GM12878 (cell line): Measurements from ENCODE around the gene MAML2. TPM values are rescaled to one million over a fixed set of nuclear protein-coding genes. Genes with fewer than 3 reads are reported as not detected.

ENCODE experiments used
- ATAC-seq: fragments of 200-7000 bp; cut with Tn5 transposase; 3 replicates; pipeline ENCODE4 v1.9.1; 2020; ENCODE audit warnings: mild to moderate bottlenecking, moderate library complexity
- BruUV-seq: library from RNA; stranded (reverse); fragments of 400-500 nt; replicated peaks from 2 replicates; lab custom pipeline; 2021; lab: Mats Ljungman, UMichigan
- CTCF ChIA-PET: fragments of 300-600 bp; sonication (Branson Sonifier 250); formaldehyde crosslinking; extraction: SDS; loops from one replicate; lab custom pipeline; 2021; ENCODE audit warnings: inconsistent platforms; lab: Yijun Ruan, JAX
- POLR2A ChIA-PET: fragments of 350-600 bp; formaldehyde crosslinking; extraction: SDS; loops from one replicate; lab custom pipeline; 2021; ENCODE audit warnings: inconsistent platforms; lab: Charles Lee
- RAD21 ChIA-PET: fragments of 300-600 bp; sonication (Branson Sonifier 250); formaldehyde crosslinking; loops from one replicate; lab custom pipeline; 2023; ENCODE audit warnings: antibody characterized with exemption; ENCODE audit not compliant: unreplicated experiment; lab: Charles Lee
- SMC1A ChIA-PET: fragments of 300-600 bp; sonication (Branson Sonifier 250); formaldehyde crosslinking; loops from one replicate; lab custom pipeline; 2023; ENCODE audit not compliant: unreplicated experiment, uncharacterized antibody; lab: Charles Lee
- DNase-seq: peaks from one replicate; pipeline ENCODE4 v3.0.0-alpha.2; 2011; ENCODE audit warnings: low read depth, low spot score
- FAIRE-seq: peaks from 3 replicates; lab custom pipeline; 2011; peaks lifted over from hg19 to GRCh38; lab: Jason Lieb, UNC
- H2AFZ ChIP-seq: 2 replicates; pipeline ENCODE4 v1.6.0; 2011; ENCODE audit warnings: low read depth, low read length, control low read depth; ENCODE audit not compliant: control insufficient read depth
- H3K27ac ChIP-seq: 2 replicates; pipeline ENCODE4 v1.5.1; 2011; ENCODE audit warnings: control low read depth; ENCODE audit not compliant: control insufficient read depth, insufficient read depth
- H3K27me3 ChIP-seq, 2 experiments: replicated peaks in 1 of 2; 2 replicates each; pipeline versions ENCODE4 v1.6.0 to v1.6.1; 2011; ENCODE audit warnings: low read length in 1 of 2; ENCODE audit not compliant: control insufficient read depth in 2 of 2, insufficient read depth in 2 of 2
- H3K36me3 ChIP-seq, 2 experiments: 2 replicates each; pipeline ENCODE4 v1.5.1; 2011; ENCODE audit warnings: low read length in 1 of 2; ENCODE audit not compliant: control insufficient read depth in 2 of 2, insufficient read depth in 2 of 2
- H3K4me1 ChIP-seq: 2 replicates; pipeline ENCODE4 v1.6.1; 2011; ENCODE audit warnings: mild to moderate bottlenecking, low read length, moderate library complexity, mixed read lengths; ENCODE audit not compliant: control insufficient read depth, insufficient read depth
- H3K4me2 ChIP-seq: 2 replicates; pipeline ENCODE4 v1.6.0; 2011; ENCODE audit warnings: control low read depth; ENCODE audit not compliant: control insufficient read depth, insufficient read depth
- H3K4me3 ChIP-seq: fragments of 200-600 bp; sonication (generic); 2 replicates; pipeline ENCODE4 v1.5.1; 2016
- H3K79me2 ChIP-seq: 2 replicates; pipeline ENCODE4 v1.6.0; 2011; ENCODE audit warnings: low read length; ENCODE audit not compliant: control insufficient read depth, insufficient read depth
- H3K9ac ChIP-seq: 2 replicates; pipeline ENCODE4 v1.8.0; 2011; ENCODE audit warnings: low read length, control low read depth, mixed read lengths; ENCODE audit not compliant: control insufficient read depth, insufficient read depth
- H3K9me3 ChIP-seq: replicated peaks from 3 replicates; pipeline ENCODE4 v1.5.1; 2011; ENCODE audit warnings: mild to moderate bottlenecking, low read length; ENCODE audit not compliant: control insufficient read depth, insufficient read depth
- H4K20me1 ChIP-seq: 2 replicates; pipeline ENCODE4 v1.6.0; 2011; ENCODE audit not compliant: control insufficient read depth, insufficient read depth
- GATAD2B ChIP-seq: fragments of 450-650 bp; conservative IDR thresholded peaks from 2 replicates; pipeline ENCODE4 v1.6.1; 2017; ENCODE audit warnings: low read depth, mild to moderate bottlenecking, moderate library complexity
- IKZF2 ChIP-seq, 2 experiments: fragments of 450-650 bp; IDR thresholded peaks; 2 replicates each; pipeline ENCODE4 v1.6.1; 2017; ENCODE audit warnings: mild to moderate bottlenecking in 2 of 2, moderate library complexity in 2 of 2
- MTA2 ChIP-seq: fragments of 450-650 bp; IDR thresholded peaks from 2 replicates; pipeline ENCODE4 v1.6.1; 2016; ENCODE audit warnings: low read depth, mild to moderate bottlenecking, moderate library complexity
- MYB ChIP-seq: fragments of 150-350 bp; IDR thresholded peaks from 2 replicates; pipeline ENCODE4 v1.6.1; 2014; ENCODE audit warnings: mild to moderate bottlenecking, low read depth, low read length, borderline replicate concordance
- RAD21 ChIP-seq: IDR thresholded peaks from 2 replicates; pipeline ENCODE4 v1.6.1; 2011; ENCODE audit warnings: mild to moderate bottlenecking, low read depth, low read length, moderate library complexity; ENCODE audit not compliant: insufficient read depth
- RCOR1 ChIP-seq: conservative IDR thresholded peaks from 2 replicates; pipeline ENCODE4 v1.6.1; 2012; ENCODE audit warnings: low read depth, low read length, improper control_type of control experiment
- STAT3 ChIP-seq: IDR thresholded peaks from 2 replicates; pipeline ENCODE4 v1.6.1; 2011; ENCODE audit warnings: low read depth, low read length, improper control_type of control experiment
- ZZZ3 ChIP-seq: IDR thresholded peaks from 2 replicates; pipeline ENCODE4 v1.6.1; 2011; ENCODE audit warnings: low read depth; ENCODE audit not compliant: control insufficient read depth, insufficient read length
- WGBS: methylation state at CpG from one replicate; pipeline ENCODE4 v1.1.6; 2016; ENCODE audit warnings: low lambda C conversion rate; ENCODE audit not compliant: insufficient replicate concordance, insufficient coverage; ENCODE audit errors: missing lambda C conversion rate; 5-methylcytosine and 5-hydroxymethylcytosine counted together
- in situ Hi-C: fragments of 300-500 bp; cut with MboI; formaldehyde crosslinking; loops from 9 replicates; pipeline ENCODE4 v1.14.3; 2018; ENCODE audit warnings: mixed read lengths
- intact Hi-C: fragments of 100-400 bp; cut with micrococcal nuclease; formaldehyde crosslinking; loops from one replicate; pipeline ENCODE4 v1.14.2; 2022; ENCODE audit not compliant: unreplicated experiment
- polyA plus RNA-seq, 11 experiments: library from polyadenylated mRNA; depleted of rRNA in 4 of 11; unstranded in 6 of 11; stranded (reverse) in 5 of 11; fragments of >200 nt; fragmentation: Nextera tagmentation in 4 of 11; fragmentation: Illumina TruSeq in 1 of 11; extraction: Ambion mirVana in 4 of 11; extraction: Trizol in 1 of 11; gene quantifications; 1 replicate in 1 of 11; 2 replicates in 10 of 11; pipeline versions ENCODE4 v1.2.1 to v1.2.3, GENCODE V29; 2011 to 2016; ENCODE audit warnings: inconsistent platforms in 2 of 11, missing spikeins in 2 of 11, low read depth in 1 of 11
- total RNA-seq, 4 experiments: library from RNA; depleted of rRNA in 3 of 4; stranded (reverse); fragments of >200 nt in 3 of 4; fragmentation: Illumina TruSeq in 1 of 4; extraction: Trizol in 1 of 4; gene quantifications; 2 replicates each; pipeline versions ENCODE4 v1.2.1 to v1.2.3, GENCODE V29; 2013 to 2021
- TF ChIP-seq, protein P1 (sequence below): fragments of 450-650 bp; formaldehyde crosslinking; IDR thresholded peaks from 2 replicates; pipeline ENCODE4 v1.4.0; 2022; ENCODE audit warnings: mild to moderate bottlenecking, moderate library complexity
- TF ChIP-seq, protein P2 (sequence below): IDR thresholded peaks from 2 replicates; pipeline ENCODE4 v1.6.1; 2012; ENCODE audit warnings: low read depth, low read length, improper control_type of control experiment
- TF ChIP-seq, protein P3 (sequence below), 3 experiments: IDR thresholded peaks in 2 of 3; conservative IDR thresholded peaks in 1 of 3; 2 replicates each; pipeline ENCODE4 v1.5.1; 2011; ENCODE audit warnings: low read depth in 3 of 3, low read length in 3 of 3, mild to moderate bottlenecking in 3 of 3, control low read depth in 2 of 3, moderate library complexity in 2 of 3, inconsistent platforms in 1 of 3, mixed read lengths in 1 of 3; ENCODE audit not compliant: control insufficient read depth in 2 of 3, insufficient read depth in 1 of 3; ENCODE audit errors: extremely low read depth in 1 of 3
- TF ChIP-seq, protein P4 (sequence below): fragments of 450-650 bp; IDR thresholded peaks from 2 replicates; pipeline ENCODE4 v1.6.1; 2017; ENCODE audit warnings: low read depth, mild to moderate bottlenecking, moderate library complexity

The MAML2 gene
- total and polyA plus RNA-seq, 10 of the 15 experiments (the other 5 are each of a cell fraction or from before 2014, with no cell fraction given): 2.5 to 15.1 (median 12.0) TPM

DNA sequence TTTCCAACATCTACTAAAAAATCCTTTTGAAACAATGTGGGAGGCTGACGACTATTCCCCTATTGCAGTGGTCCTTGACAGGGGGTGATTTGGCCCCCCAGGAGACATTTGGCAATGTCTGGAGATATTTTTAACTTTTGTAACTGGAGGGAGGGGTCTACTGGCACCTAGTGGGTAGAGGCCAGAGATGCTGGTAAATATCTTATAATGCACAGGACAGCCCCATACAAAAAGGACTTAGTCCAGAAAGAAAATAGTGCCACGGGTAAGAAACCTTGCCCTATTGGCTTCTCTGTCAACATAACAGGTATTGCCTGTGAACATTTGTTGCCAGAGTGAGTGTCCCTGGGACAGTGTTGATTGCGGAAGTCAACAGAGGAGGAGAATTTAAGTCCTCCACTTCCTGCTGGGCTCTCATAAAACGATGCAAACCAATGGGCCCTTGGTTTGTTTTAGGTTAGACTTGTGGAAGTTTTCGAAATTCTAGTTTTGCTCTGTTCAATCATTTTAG is 101.6 kb downstream of the MAML2 start:
- DNase-seq: no peak
- Histone ChIP-seq H4K20me1 (no peaks in the 10 kb centered on the region), H3K4me1 (peaks cover 9% of the 10 kb centered on the region; the same call in 1 of the 2 replicates), H3K36me3 (no peaks in the 10 kb centered on the region), H3K27ac (no peak overlapping the region; the same call in 1 of the 2 replicates), H3K4me2 (no peak overlapping the region), H3K79me2 (peaks cover 44% of the 10 kb centered on the region), H2AFZ (no peak overlapping the region), H3K27me3 (no peaks in the 10 kb centered on the region), H3K4me3 (no peak overlapping the region), H3K9me3 (peaks cover 5% of the 10 kb centered on the region; the same call in 1 of the 3 replicates), H3K9ac (no peak overlapping the region)
- ChIA-PET POLR2A (no interaction called here), CTCF (interaction anchor here (2.5 to 5.7 kb wide), 2 partner anchors 97 to 101 kb away, joined by 11 to 51 read pairs; partner anchors contain the start of gene MAML2), RAD21 (interaction anchor here (0.6 to 4.8 kb wide), 5 partner anchors 53 to 187 kb away, joined by 3 to 93 read pairs (median 3); partner anchors contain the start of gene MAML2), SMC1A (interaction anchor here (0.6 to 11.7 kb wide), 10 partner anchors 8 to 252 kb away, joined by 3 to 189 read pairs (median 4); partner anchors contain the start of genes CCDC82, JRKL and MAML2)
- no TSS peak for BruUV-seq
- ATAC-seq: no peak
- WGBS: 61% methylated on average over 5 of the region's 5 CpGs
- intact Hi-C loops (loop anchor here (5.0 kb wide), 3 partner anchors 101 to 229 kb away; partner anchors contain the start of genes CCDC82 and MAML2), in situ Hi-C loops (loop anchor here (10.0 kb wide), 1 partner anchor 1147 kb away; no protein-coding TSS in a partner anchor)
- FAIRE-seq: no peak
- no peak for TF ChIP-seq MTA2
- peak; percentile 51 for TF ChIP-seq RAD21
- no peak for TF ChIP-seq RCOR1
- no peak for TF ChIP-seq IKZF2 (IDR thresholded peaks at IDR 0.05)
- no peak for TF ChIP-seq STAT3
- TF ChIP-seq, protein P1, sequence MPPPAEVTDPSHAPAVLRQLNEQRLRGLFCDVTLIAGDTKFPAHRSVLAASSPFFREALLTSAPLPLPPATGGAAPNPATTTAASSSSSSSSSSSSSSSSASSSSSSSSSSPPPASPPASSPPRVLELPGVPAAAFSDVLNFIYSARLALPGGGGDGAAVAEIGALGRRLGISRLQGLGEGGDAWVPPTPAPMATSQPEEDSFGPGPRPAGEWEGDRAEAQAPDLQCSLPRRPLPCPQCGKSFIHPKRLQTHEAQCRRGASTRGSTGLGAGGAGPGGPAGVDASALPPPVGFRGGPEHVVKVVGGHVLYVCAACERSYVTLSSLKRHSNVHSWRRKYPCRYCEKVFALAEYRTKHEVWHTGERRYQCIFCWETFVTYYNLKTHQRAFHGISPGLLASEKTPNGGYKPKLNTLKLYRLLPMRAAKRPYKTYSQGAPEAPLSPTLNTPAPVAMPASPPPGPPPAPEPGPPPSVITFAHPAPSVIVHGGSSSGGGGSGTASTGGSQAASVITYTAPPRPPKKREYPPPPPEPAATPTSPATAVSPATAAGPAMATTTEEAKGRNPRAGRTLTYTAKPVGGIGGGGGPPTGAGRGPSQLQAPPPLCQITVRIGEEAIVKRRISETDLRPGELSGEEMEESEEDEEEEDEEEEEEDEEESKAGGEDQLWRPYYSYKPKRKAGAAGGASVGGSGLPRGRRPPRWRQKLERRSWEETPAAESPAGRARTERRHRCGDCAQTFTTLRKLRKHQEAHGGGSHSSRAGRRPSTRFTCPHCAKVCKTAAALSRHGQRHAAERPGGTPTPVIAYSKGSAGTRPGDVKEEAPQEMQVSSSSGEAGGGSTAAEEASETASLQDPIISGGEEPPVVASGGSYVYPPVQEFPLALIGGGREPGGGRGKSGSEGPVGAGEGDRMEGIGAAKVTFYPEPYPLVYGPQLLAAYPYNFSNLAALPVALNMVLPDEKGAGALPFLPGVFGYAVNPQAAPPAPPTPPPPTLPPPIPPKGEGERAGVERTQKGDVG (CRISPR knock-in tag): no peak
- TF ChIP-seq ZZZ3: no peak
- TF ChIP-seq, protein P2, sequence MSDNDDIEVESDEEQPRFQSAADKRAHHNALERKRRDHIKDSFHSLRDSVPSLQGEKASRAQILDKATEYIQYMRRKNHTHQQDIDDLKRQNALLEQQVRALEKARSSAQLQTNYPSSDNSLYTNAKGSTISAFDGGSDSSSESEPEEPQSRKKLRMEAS: no peak
- no peak for TF ChIP-seq GATAD2B
- TF ChIP-seq, protein P3, sequence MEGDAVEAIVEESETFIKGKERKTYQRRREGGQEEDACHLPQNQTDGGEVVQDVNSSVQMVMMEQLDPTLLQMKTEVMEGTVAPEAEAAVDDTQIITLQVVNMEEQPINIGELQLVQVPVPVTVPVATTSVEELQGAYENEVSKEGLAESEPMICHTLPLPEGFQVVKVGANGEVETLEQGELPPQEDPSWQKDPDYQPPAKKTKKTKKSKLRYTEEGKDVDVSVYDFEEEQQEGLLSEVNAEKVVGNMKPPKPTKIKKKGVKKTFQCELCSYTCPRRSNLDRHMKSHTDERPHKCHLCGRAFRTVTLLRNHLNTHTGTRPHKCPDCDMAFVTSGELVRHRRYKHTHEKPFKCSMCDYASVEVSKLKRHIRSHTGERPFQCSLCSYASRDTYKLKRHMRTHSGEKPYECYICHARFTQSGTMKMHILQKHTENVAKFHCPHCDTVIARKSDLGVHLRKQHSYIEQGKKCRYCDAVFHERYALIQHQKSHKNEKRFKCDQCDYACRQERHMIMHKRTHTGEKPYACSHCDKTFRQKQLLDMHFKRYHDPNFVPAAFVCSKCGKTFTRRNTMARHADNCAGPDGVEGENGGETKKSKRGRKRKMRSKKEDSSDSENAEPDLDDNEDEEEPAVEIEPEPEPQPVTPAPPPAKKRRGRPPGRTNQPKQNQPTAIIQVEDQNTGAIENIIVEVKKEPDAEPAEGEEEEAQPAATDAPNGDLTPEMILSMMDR (IDR thresholded peaks at IDR 0.05 in 2 of 3, conservative IDR thresholded peaks at IDR 0.05 in 1 of 3; ENCODE audit: control insufficient read depth in 2 of 3, extremely low read depth in 1 of 3, insufficient read depth in 1 of 3, low read depth in 3 of 3, low read length in 3 of 3): peak in 1 of 3 experiments; percentile 18; a peak in 2 of 6 replicates
- no peak for TF ChIP-seq MYB
- TF ChIP-seq, protein P4, sequence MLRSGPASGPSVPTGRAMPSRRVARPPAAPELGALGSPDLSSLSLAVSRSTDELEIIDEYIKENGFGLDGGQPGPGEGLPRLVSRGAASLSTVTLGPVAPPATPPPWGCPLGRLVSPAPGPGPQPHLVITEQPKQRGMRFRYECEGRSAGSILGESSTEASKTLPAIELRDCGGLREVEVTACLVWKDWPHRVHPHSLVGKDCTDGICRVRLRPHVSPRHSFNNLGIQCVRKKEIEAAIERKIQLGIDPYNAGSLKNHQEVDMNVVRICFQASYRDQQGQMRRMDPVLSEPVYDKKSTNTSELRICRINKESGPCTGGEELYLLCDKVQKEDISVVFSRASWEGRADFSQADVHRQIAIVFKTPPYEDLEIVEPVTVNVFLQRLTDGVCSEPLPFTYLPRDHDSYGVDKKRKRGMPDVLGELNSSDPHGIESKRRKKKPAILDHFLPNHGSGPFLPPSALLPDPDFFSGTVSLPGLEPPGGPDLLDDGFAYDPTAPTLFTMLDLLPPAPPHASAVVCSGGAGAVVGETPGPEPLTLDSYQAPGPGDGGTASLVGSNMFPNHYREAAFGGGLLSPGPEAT: no peak
